C4-2B (cell line): ENCODE data around the gene RUSC2.

Experiments
- ZFX ChIP-seq: fragments of 450-650 bp; IDR thresholded peaks from 2 replicates; pipeline ENCODE4 v1.6.1; 2017
- TF ChIP-seq, protein P1 (sequence below): fragments of 450-650 bp; conservative IDR thresholded peaks from 2 replicates; pipeline ENCODE4 v1.5.1; 2017; ENCODE audit warnings: mild to moderate bottlenecking

GRCh38 chr9:35499029-35499700 is 9.3 kb downstream of the RUSC2 start:
- TF ChIP-seq, protein P1, sequence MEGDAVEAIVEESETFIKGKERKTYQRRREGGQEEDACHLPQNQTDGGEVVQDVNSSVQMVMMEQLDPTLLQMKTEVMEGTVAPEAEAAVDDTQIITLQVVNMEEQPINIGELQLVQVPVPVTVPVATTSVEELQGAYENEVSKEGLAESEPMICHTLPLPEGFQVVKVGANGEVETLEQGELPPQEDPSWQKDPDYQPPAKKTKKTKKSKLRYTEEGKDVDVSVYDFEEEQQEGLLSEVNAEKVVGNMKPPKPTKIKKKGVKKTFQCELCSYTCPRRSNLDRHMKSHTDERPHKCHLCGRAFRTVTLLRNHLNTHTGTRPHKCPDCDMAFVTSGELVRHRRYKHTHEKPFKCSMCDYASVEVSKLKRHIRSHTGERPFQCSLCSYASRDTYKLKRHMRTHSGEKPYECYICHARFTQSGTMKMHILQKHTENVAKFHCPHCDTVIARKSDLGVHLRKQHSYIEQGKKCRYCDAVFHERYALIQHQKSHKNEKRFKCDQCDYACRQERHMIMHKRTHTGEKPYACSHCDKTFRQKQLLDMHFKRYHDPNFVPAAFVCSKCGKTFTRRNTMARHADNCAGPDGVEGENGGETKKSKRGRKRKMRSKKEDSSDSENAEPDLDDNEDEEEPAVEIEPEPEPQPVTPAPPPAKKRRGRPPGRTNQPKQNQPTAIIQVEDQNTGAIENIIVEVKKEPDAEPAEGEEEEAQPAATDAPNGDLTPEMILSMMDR: no peak
- TF ChIP-seq ZFX: no peak
